ENCODE data around the gene CHST8.

Gene CHST8

GRCh38 chr19:33770107-33770506 lies 148.4 kb downstream of the CHST8 start:
- TF ChIP-seq CTCF (IDR thresholded peaks at IDR 0.05; ENCODE audit: borderline replicate concordance, insufficient read depth, low read depth, low read length), result no peak
- no peak overlapping the region for H3K4me3 ChIP-seq (ENCODE audit: low read depth, low read length)

GRCh38 chr19:33771384-33772101 lies 149.8 kb downstream of the CHST8 start:
- H3K4me3 ChIP-seq (ENCODE audit: low read depth, low read length), result no peak overlapping the region
- TF ChIP-seq CTCF (IDR thresholded peaks at IDR 0.05; ENCODE audit: borderline replicate concordance, insufficient read depth, low read depth, low read length), result peak; percentile 67

- TF ChIP-seq CTCF (IDR thresholded peaks at IDR 0.05; ENCODE audit: borderline replicate concordance, insufficient read depth, low read depth, low read length), result no peak
- no peak overlapping the region for H3K4me3 ChIP-seq (ENCODE audit: low read depth, low read length)
Observed at GRCh38 chr19:33772102-33772857, 150.5 kb downstream of the CHST8 start.

GRCh38 chr19:33772858-33773180 lies 151.1 kb downstream of the CHST8 start:
- TF ChIP-seq CTCF (IDR thresholded peaks at IDR 0.05; ENCODE audit: borderline replicate concordance, insufficient read depth, low read depth, low read length), result no peak
- no peak overlapping the region for H3K4me3 ChIP-seq (ENCODE audit: low read depth, low read length)

- TF ChIP-seq CTCF (IDR thresholded peaks at IDR 0.05; ENCODE audit: borderline replicate concordance, insufficient read depth, low read depth, low read length), result no peak
- H3K4me3 ChIP-seq (ENCODE audit: low read depth, low read length), result no peak overlapping the region
Observed at GRCh38 chr19:33773704-33774624, 152.2 kb downstream of the CHST8 start.

GRCh38 chr19:33774751-33775150 lies 153.0 kb downstream of the CHST8 start:
- TF ChIP-seq CTCF (IDR thresholded peaks at IDR 0.05; ENCODE audit: borderline replicate concordance, insufficient read depth, low read depth, low read length), result no peak
- no peak overlapping the region for H3K4me3 ChIP-seq (ENCODE audit: low read depth, low read length)

Data from GM12875 (cell line).